NCI-H2196 (cell line): ENCODE measurements around the gene CEP41.
A peak's percentile ranks its signal among the peaks of the same experiment; 100 is the strongest.
"Not testable (repeated sequence)": the region's sequence is repeated elsewhere in the genome, so short reads cannot be mapped to it uniquely, and the experiment has no call there.

ENCODE experiments used
- DNase-seq: peaks from one replicate; lab custom pipeline; 2025; ENCODE audit not compliant: unreplicated experiment; lab: John Stamatoyannopoulos, UW

CEP41 gene

GRCh38 chr7:130463553-130464434 lies 23.0 kb upstream of the CEP41 start:
- DNase-seq, result no peak

- DNase-seq, result no peak
These were observed 20.5 kb upstream of the CEP41 start for GRCh38 chr7:130461272-130461671.

GRCh38 chr7:130458257-130458656 lies 17.4 kb upstream of the CEP41 start:
- DNase-seq, result no peak

- no peak for DNase-seq
These were observed 14.1 kb upstream of the CEP41 start for GRCh38 chr7:130454959-130455358.

- DNase-seq, result no peak
These were observed 12.1 kb upstream of the CEP41 start for GRCh38 chr7:130452951-130453350.

GRCh38 chr7:130451344-130451743 lies 10.5 kb upstream of the CEP41 start:
- DNase-seq, result not testable (repeated sequence)

- DNase-seq, result no peak
These were observed 5.4 kb upstream of the CEP41 start for GRCh38 chr7:130446259-130446658.

- DNase-seq, result no peak
These were observed 4.1 kb upstream of the CEP41 start for GRCh38 chr7:130444751-130445407.

- no peak for DNase-seq
These were observed 3.4 kb upstream of the CEP41 start for GRCh38 chr7:130444234-130444633.

GRCh38 chr7:130442601-130443000 lies 1.8 kb upstream of the CEP41 start:
- no peak for DNase-seq

GRCh38 chr7:130441408-130441869 lies 623 bp upstream of the CEP41 start:
- DNase-seq, result peak; percentile 91

- DNase-seq, result no peak
These were observed 4.6 kb downstream of the CEP41 start for GRCh38 chr7:130436253-130436652.

- no peak for DNase-seq
These were observed 5.4 kb downstream of the CEP41 start for GRCh38 chr7:130435311-130435854.

- DNase-seq, result no peak
These were observed 7.5 kb downstream of the CEP41 start for GRCh38 chr7:130433301-130433700.

- DNase-seq, result no peak
These were observed 7.9 kb downstream of the CEP41 start for GRCh38 chr7:130432886-130433285.

GRCh38 chr7:130430841-130431666 lies 9.8 kb downstream of the CEP41 start:
- DNase-seq, result no peak

GRCh38 chr7:130430115-130430514 lies 10.7 kb downstream of the CEP41 start:
- no peak for DNase-seq

- no peak for DNase-seq
These were observed 11.8 kb downstream of the CEP41 start for GRCh38 chr7:130429019-130429418.

- DNase-seq, result no peak
These were observed 14.3 kb downstream of the CEP41 start for GRCh38 chr7:130426564-130426963.

GRCh38 chr7:130425796-130426195 lies 15.0 kb downstream of the CEP41 start:
- DNase-seq, result no peak

- DNase-seq, result no peak
These were observed 17.2 kb downstream of the CEP41 start for GRCh38 chr7:130423501-130424037.
